Right lobe of liver (tissue), 4 donors: ENCODE measurements around the gene DPY19L3.

ENCODE experiments used
- POLR2A ChIP-seq: fragments of 450-650 bp; IDR thresholded peaks from one replicate; pipeline ENCODE4 v1.6.1; 2017; ENCODE audit warnings: antibody characterized with exemption, mild to moderate bottlenecking
- TF ChIP-seq, protein P1 (sequence below), 4 donors: fragments of 200-600 bp in 3 of 4; fragments of 450-650 bp in 1 of 4; IDR thresholded peaks; one replicate each; pipeline versions ENCODE4 v1.5.1 to v1.8.0; 2016 to 2022; ENCODE audit warnings: antibody characterized with exemption in 4 of 4, mild to moderate bottlenecking in 2 of 4
- donor health status: DM: no; HTN: no; CAD: no.
- donor health status: DM: no; HTN: no; CAD: no.
- donor health status: DM: no; HTN: yes; CAD: no.

- TF ChIP-seq, protein P1, sequence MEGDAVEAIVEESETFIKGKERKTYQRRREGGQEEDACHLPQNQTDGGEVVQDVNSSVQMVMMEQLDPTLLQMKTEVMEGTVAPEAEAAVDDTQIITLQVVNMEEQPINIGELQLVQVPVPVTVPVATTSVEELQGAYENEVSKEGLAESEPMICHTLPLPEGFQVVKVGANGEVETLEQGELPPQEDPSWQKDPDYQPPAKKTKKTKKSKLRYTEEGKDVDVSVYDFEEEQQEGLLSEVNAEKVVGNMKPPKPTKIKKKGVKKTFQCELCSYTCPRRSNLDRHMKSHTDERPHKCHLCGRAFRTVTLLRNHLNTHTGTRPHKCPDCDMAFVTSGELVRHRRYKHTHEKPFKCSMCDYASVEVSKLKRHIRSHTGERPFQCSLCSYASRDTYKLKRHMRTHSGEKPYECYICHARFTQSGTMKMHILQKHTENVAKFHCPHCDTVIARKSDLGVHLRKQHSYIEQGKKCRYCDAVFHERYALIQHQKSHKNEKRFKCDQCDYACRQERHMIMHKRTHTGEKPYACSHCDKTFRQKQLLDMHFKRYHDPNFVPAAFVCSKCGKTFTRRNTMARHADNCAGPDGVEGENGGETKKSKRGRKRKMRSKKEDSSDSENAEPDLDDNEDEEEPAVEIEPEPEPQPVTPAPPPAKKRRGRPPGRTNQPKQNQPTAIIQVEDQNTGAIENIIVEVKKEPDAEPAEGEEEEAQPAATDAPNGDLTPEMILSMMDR (IDR thresholded peaks at IDR 0.05): no peak
- no peak for TF ChIP-seq POLR2A
Observed at GRCh38 chr19:32361574-32362317, 43.8 kb upstream of the DPY19L3 start.
